HG03045 (cell line): ENCODE results near the gene FBN2.

Experiments
- ATAC-seq: cut with Tn5 transposase; IDR thresholded peaks from one replicate; pipeline ENCODE4 v1.9.1; 2021; ENCODE audit warnings: mild to moderate bottlenecking, moderate library complexity; ENCODE audit not compliant: unreplicated experiment

Gene FBN2

GRCh38 chr5:128258372-128258771, 279.7 kb downstream of the FBN2 start:
- no peak for ATAC-seq

GRCh38 chr5:128257076-128257475, 281.0 kb downstream of the FBN2 start:
- ATAC-seq, result no peak

GRCh38 chr5:128254789-128255188, 283.3 kb downstream of the FBN2 start:
- no peak for ATAC-seq

GRCh38 chr5:128253880-128254279, 284.2 kb downstream of the FBN2 start:
- no peak for ATAC-seq

- no peak for ATAC-seq
Measured at GRCh38 chr5:128253161-128253560, 284.9 kb downstream of the FBN2 start.

GRCh38 chr5:128252756-128253155, 285.3 kb downstream of the FBN2 start:
- ATAC-seq, result no peak

GRCh38 chr5:128252196-128252595, 285.8 kb downstream of the FBN2 start:
- no peak for ATAC-seq

- ATAC-seq, result no peak
Measured at GRCh38 chr5:128245974-128246373, 292.1 kb downstream of the FBN2 start.

GRCh38 chr5:128243958-128244582, 294.0 kb downstream of the FBN2 start:
- no peak for ATAC-seq

GRCh38 chr5:128241051-128241695, 296.9 kb downstream of the FBN2 start:
- no peak for ATAC-seq

- ATAC-seq, result no peak
Measured at GRCh38 chr5:128237546-128237945, 300.5 kb downstream of the FBN2 start.

GRCh38 chr5:128237000-128237399, 301.0 kb downstream of the FBN2 start:
- ATAC-seq, result no peak

- ATAC-seq, result no peak
Measured at GRCh38 chr5:128236334-128236733, 301.7 kb downstream of the FBN2 start.

- ATAC-seq, result no peak
Measured at GRCh38 chr5:128234928-128235641, 303.0 kb downstream of the FBN2 start.

GRCh38 chr5:128228521-128228920, 309.5 kb downstream of the FBN2 start:
- no peak for ATAC-seq

GRCh38 chr5:128228008-128228407, 310.0 kb downstream of the FBN2 start:
- ATAC-seq, result no peak

GRCh38 chr5:128225245-128226030, 312.6 kb downstream of the FBN2 start:
- no peak for ATAC-seq

- no peak for ATAC-seq
Measured at GRCh38 chr5:128224336-128224735, 313.7 kb downstream of the FBN2 start.

- ATAC-seq, result no peak
Measured at GRCh38 chr5:128220841-128221240, 317.2 kb downstream of the FBN2 start.

GRCh38 chr5:128216860-128217531, 321.0 kb downstream of the FBN2 start:
- no peak for ATAC-seq

GRCh38 chr5:128216285-128216684, 321.8 kb downstream of the FBN2 start:
- ATAC-seq, result no peak
